ENCODE data around the gene LIPN. TPM values are rescaled to one million over a fixed set of nuclear protein-coding genes. Genes with fewer than 3 reads are reported as not detected.

Gene LIPN
- not detected in 2 replicates for total RNA-seq

DNA sequence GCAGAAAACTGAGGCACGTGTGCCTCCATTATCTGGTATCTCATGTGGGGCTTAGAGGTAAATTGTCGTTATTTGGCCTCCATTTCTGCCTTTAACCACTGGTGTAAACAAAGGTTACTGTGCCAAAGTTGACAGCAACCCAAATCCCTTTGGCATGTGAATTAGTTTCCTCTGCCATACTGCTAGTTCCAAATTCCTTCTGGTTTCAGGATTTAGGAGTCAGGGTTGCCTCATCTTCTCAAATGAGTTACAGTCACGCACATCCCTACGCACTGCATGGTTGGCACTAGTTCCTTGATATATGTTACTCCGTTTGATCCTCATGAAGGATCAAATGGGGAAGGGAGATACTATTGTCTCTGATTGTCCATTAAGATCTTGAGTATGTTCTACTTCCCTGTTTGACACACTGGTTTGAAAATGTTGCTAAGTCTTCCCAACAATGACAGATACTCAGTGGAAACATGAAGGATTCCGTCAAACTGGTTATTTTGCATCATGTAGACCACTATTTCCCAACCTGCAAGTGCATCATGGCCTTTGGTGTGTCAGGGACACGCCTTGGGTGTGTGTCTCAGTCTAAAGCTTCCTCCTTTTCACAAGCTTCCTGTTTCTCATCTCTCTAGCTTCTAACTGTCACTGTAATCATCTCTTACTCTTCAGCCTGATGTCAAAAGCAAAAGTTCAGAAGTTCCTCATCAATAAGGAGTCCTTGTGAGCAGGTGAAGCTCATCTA, at the start of gene LIPN:
Gene LIPN (plus strand): TSS at position 655 of the 736 bp plus-strand sequence. CDS start 1,386 bp downstream, outside the sequence.

GRCh38 chr10:88802523-88803285, 42.9 kb downstream of the LIPN start, which contains the start of gene LIPM:
Gene LIPM, plus strand, starts transcription at chr10:88802730. Its CDS starts 167 bp downstream, at chr10:88802897.

Other genes starting within 250 kb of the LIPN start
- 8.2 and 13.1 TPM in 2 replicates for gene RNLS, start 176.7 kb upstream of the LIPN start, total RNA-seq
- not detected in 2 replicates for gene LIPJ, start 173.3 kb upstream of the LIPN start, total RNA-seq
- not detected in 2 replicates for gene LIPF, start 95.6 kb upstream of the LIPN start, total RNA-seq
- not detected in 2 replicates for gene LIPK, start 53.8 kb upstream of the LIPN start, total RNA-seq
- gene LIPM, start 42.7 kb downstream of the LIPN start, total RNA-seq, result not detected in 2 replicates
- gene ANKRD22, start 91.8 kb downstream of the LIPN start, total RNA-seq, result 0.15 TPM in 1 of 2 replicates, not detected in the other
- gene STAMBPL1, start 120.2 kb downstream of the LIPN start, total RNA-seq, result 32.1 and 45.8 TPM in 2 replicates
- 58.0 and 69.9 TPM in 2 replicates for gene ACTA2, start 192.8 kb downstream of the LIPN start, total RNA-seq
- gene FAS, start 230.8 kb downstream of the LIPN start, total RNA-seq, result 16.4 and 20.8 TPM in 2 replicates

Measured in bronchus fibroblast of lung (primary cell).